ENCODE data around the gene PRR19. TPM values are rescaled to one million over a fixed set of nuclear protein-coding genes. Genes with fewer than 3 reads are reported as not detected.

PRR19 gene
- total RNA-seq, 4 donors from 2014 or later = 0.73 to 1.7 (median 1.1) TPM

DNA sequence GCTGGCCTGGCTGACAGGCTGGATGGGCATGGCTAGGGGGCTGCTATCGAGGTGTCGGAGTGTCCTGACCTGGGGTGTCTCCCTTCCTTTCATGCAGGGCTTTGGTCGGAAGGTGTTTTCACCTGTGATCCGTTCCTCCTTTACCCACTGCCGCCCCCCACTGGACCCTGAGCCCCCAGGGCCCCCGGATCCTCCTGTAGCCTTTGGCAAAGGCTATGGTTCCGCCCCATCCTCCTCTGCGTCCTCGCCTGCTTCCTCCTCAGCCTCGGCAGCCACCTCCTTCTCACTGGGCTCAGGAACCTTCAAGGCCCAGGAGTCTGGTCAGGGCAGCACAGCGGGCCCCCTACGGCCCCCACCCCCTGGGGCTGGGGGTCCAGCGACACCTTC is 11.8 kb upstream of the PRR19 start:
- H3K9me3 ChIP-seq = no peaks in the 10 kb centered on the region
- peaks cover 86% of the 10 kb centered on the region for H3K36me3 ChIP-seq
- TF ChIP-seq POLR2A (IDR thresholded peaks at IDR 0.05) = no peak
- TF ChIP-seq POLR2AphosphoS5 (IDR thresholded peaks at IDR 0.05) = no peak
- TF ChIP-seq, protein P1, sequence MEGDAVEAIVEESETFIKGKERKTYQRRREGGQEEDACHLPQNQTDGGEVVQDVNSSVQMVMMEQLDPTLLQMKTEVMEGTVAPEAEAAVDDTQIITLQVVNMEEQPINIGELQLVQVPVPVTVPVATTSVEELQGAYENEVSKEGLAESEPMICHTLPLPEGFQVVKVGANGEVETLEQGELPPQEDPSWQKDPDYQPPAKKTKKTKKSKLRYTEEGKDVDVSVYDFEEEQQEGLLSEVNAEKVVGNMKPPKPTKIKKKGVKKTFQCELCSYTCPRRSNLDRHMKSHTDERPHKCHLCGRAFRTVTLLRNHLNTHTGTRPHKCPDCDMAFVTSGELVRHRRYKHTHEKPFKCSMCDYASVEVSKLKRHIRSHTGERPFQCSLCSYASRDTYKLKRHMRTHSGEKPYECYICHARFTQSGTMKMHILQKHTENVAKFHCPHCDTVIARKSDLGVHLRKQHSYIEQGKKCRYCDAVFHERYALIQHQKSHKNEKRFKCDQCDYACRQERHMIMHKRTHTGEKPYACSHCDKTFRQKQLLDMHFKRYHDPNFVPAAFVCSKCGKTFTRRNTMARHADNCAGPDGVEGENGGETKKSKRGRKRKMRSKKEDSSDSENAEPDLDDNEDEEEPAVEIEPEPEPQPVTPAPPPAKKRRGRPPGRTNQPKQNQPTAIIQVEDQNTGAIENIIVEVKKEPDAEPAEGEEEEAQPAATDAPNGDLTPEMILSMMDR (IDR thresholded peaks at IDR 0.05) = no peak
- TF ChIP-seq EP300 (IDR thresholded peaks at IDR 0.05) = no peak
- WGBS = 74% methylated on average over 13 of the region's 13 CpGs
- peaks cover 24% of the 10 kb centered on the region for H3K4me1 ChIP-seq
- no peaks in the 10 kb centered on the region for H3K27me3 ChIP-seq
- H3K27ac ChIP-seq = no peak overlapping the region
- DNase-seq (ENCODE audit: low spot score in 2 of 2) = no peak
- no peak overlapping the region for H3K4me3 ChIP-seq

DNA sequence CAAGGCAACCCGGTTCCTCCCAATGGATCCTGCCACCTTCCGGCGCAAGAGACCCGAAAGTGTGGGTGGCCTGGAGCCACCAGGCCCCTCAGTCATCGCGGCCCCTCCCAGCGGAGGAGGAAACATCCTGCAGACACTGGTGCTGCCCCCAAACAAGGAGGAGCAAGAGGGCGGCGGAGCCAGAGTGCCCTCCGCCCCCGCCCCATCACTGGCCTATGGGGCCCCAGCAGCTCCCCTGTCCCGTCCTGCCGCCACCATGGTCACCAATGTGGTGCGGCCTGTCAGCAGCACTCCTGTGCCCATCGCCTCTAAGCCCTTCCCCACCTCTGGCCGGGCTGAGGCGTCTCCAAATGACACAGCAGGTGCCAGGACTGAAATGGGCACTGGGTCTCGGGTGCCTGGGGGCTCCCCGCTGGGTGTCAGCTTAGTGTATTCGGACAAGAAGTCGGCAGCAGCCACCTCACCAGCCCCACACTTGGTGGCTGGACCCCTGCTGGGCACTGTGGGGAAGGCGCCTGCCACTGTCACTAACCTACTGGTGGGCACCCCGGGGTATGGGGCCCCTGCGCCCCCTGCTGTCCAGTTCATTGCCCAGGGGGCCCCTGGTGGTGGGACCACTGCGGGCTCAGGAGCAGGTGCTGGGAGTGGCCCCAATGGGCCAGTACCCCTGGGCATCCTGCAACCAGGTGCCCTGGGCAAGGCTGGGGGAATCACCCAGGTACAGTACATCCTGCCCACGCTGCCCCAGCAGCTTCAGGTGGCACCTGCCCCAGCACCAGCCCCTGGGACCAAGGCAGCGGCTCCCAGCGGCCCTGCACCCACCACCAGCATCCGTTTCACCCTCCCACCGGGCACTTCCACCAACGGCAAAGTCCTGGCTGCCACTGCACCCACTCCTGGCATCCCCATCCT is 11.2 kb upstream of the PRR19 start:
- TF ChIP-seq POLR2AphosphoS5 (IDR thresholded peaks at IDR 0.05) = no peak
- TF ChIP-seq POLR2A (IDR thresholded peaks at IDR 0.05) = no peak
- TF ChIP-seq EP300 (IDR thresholded peaks at IDR 0.05) = no peak
- TF ChIP-seq, protein P1 (IDR thresholded peaks at IDR 0.05) = peak; percentile 31 to 40
- 80% methylated on average over 24 of the region's 31 CpGs for WGBS
- peaks cover 20% of the 10 kb centered on the region for H3K4me1 ChIP-seq
- no peak overlapping the region for H3K27ac ChIP-seq
- H3K36me3 ChIP-seq = peaks cover 89% of the 10 kb centered on the region
- no peaks in the 10 kb centered on the region for H3K27me3 ChIP-seq
- DNase-seq (ENCODE audit: low spot score in 2 of 2) = peak in 1 of 2 donors; percentile 66
- no peaks in the 10 kb centered on the region for H3K9me3 ChIP-seq
- no peak overlapping the region for H3K4me3 ChIP-seq

DNA sequence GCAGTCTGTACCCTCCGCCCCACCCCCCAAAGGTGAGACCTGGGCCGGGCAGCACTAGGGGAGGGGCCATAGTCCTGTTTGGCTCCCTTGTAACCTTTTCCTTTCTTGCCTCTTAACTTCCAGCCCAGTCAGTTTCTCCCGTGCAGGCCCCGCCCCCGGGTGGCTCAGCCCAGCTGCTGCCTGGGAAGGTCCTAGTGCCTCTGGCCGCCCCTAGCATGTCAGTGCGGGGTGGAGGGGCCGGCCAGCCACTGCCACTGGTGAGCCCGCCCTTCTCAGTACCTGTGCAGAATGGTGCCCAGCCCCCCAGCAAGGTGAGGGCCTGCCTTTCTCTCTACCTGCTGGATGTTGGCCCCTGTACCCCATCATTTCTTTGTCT is 10.5 kb upstream of the PRR19 start:
- Histone ChIP-seq H3K36me3 (peaks cover 89% of the 10 kb centered on the region), H3K9me3 (no peaks in the 10 kb centered on the region), H3K27ac (no peak overlapping the region), H3K4me1 (peaks cover 15% of the 10 kb centered on the region), H3K4me3 (no peak overlapping the region), H3K27me3 (no peaks in the 10 kb centered on the region)
- no peak for TF ChIP-seq EP300 (IDR thresholded peaks at IDR 0.05)
- TF ChIP-seq POLR2AphosphoS5 (IDR thresholded peaks at IDR 0.05) = no peak
- TF ChIP-seq POLR2A (IDR thresholded peaks at IDR 0.05) = no peak
- TF ChIP-seq, protein P1 (IDR thresholded peaks at IDR 0.05) = no peak
- no peak for DNase-seq (ENCODE audit: low spot score in 2 of 2)
- 45% methylated on average over 8 of the region's 9 CpGs for WGBS

DNA sequence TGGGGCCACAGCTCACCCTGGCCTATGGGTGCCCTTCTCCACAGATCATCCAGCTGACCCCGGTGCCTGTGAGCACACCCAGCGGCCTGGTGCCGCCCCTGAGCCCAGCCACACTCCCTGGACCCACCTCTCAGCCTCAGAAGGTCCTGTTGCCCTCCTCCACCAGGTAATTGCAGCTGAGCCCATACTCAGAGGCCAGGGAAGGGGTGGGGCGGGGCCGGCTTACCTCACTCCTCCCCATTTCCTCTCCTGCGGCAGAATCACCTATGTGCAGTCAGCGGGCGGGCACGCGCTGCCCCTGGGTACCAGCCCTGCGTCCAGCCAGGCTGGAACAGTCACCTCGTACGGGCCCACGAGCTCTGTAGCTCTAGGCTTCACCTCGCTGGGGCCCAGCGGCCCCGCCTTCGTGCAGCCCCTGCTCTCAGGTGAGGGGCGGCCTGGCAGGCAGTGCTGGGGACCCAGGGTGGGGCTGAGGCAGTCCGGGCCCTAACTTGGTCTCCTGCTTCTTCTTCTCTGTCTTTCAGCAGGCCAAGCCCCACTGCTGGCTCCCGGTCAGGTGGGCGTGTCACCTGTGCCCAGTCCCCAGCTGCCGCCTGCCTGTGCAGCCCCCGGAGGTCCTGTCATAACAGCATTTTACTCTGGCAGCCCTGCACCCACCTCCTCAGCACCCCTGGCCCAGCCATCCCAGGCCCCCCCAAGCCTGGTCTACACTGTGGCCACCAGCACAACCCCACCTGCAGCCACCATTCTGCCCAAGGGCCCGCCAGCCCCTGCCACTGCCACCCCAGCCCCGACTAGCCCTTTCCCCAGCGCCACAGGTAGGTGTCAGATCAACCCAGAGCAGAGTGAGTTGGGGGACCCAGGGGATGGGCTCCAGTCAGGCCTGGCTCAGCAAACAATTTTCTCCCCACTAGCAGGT is 9.6 kb upstream of the PRR19 start:
- peak in 1 of 2 donors; percentile 62 for DNase-seq (ENCODE audit: low spot score in 2 of 2)
- Histone ChIP-seq H3K4me3 (no peak overlapping the region), H3K27me3 (no peaks in the 10 kb centered on the region), H3K9me3 (no peaks in the 10 kb centered on the region), H3K36me3 (peaks cover 81% of the 10 kb centered on the region), H3K4me1 (peaks cover 10% of the 10 kb centered on the region), H3K27ac (no peak overlapping the region)
- 76% methylated on average over 25 of the region's 27 CpGs for WGBS
- TF ChIP-seq POLR2A (IDR thresholded peaks at IDR 0.05) (no peak), POLR2AphosphoS5 (IDR thresholded peaks at IDR 0.05) (no peak), EP300 (IDR thresholded peaks at IDR 0.05) (no peak)
- TF ChIP-seq, protein P1 (IDR thresholded peaks at IDR 0.05) = no peak

Data from suprapubic skin (tissue), 4 donors.